GM18858 (cell line): Measurements from ENCODE around the gene YBX2.
"Not testable (repeated sequence)": the region's sequence is repeated elsewhere in the genome, so short reads cannot be mapped to it uniquely, and the experiment has no call there.

Experiments used
- ATAC-seq: cut with Tn5 transposase; IDR thresholded peaks from one replicate; pipeline ENCODE4 v1.9.1; 2021; ENCODE audit not compliant: unreplicated experiment

The YBX2 gene

DNA sequence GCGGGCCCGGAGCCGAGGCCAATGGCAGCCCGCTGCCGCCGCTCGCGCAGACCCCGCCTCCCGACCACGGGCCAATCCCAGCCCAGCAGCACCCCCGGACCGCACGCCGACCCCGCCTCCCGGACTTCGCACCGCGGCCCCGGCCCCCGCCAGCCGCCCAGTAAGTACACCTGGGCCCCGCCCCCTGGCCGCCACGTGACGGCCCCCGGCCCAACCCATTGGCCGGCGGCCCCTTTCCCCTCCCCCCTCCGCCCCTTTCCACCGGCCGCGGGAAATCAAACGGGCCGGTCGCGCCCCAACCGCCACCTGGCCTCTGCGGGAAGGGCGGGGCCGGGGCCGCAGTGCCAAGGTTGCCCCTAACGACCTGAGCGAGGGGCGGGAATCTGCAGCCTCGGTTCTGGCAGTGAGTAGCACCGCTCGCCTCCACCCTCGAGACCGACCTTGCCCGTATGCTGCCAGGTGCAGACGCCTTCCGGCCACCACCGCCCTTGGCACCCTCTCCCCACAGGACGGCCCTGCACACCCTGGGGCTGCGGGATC is at the start of gene YBX2:
Gene YBX2, minus strand, starts transcription at position 26 of the 540 bp plus-strand sequence. CDS start 139 bp downstream, outside the sequence.
- no peak for ATAC-seq

- no peak for ATAC-seq
These were observed 48.8 kb upstream of the YBX2 start for GRCh38 chr17:7343250-7343649.

DNA sequence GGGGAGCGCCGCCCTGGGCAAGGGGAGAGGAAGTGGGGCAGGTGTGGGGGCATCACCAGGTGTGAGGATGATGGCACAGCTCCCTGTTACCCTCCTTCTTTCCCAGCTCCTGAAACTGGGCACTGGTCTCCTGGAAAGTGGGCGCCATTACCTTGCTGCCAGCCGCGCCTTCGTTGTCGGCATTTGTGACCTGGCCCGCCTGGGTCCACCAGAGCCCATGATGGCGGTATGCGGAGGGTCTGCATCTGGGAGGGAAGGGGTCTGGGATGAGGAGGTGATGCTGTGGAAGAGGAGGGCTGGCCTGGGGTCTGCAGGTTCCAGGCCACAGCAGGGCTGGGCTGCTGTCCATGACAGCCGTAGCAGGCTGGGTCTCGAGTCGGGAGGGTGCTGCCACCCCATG is 47.4 kb upstream of the YBX2 start:
- ATAC-seq = no peak

- no peak for ATAC-seq
These were observed 45.7 kb upstream of the YBX2 start for GRCh38 chr17:7340179-7340578.

DNA sequence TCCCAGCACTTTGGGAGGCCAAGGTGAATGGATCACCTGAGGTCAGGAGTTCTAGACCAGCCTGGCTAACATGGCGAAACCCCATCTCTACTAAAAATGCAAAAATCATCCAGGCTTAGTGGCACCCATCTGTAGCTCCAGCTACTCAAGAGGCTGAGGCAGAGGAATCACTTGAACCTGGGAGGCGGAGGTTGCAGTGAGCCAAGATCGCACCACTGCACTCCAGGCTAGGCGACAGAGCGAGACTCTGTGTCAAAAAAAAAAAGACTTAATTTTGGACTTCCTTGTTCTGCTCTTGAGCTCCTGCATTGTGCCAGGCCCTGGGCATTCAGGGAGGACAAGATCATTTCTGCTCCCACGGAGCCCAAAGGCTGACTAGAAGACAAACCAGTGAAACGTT is 43.2 kb upstream of the YBX2 start:
- not testable (repeated sequence) for ATAC-seq

DNA sequence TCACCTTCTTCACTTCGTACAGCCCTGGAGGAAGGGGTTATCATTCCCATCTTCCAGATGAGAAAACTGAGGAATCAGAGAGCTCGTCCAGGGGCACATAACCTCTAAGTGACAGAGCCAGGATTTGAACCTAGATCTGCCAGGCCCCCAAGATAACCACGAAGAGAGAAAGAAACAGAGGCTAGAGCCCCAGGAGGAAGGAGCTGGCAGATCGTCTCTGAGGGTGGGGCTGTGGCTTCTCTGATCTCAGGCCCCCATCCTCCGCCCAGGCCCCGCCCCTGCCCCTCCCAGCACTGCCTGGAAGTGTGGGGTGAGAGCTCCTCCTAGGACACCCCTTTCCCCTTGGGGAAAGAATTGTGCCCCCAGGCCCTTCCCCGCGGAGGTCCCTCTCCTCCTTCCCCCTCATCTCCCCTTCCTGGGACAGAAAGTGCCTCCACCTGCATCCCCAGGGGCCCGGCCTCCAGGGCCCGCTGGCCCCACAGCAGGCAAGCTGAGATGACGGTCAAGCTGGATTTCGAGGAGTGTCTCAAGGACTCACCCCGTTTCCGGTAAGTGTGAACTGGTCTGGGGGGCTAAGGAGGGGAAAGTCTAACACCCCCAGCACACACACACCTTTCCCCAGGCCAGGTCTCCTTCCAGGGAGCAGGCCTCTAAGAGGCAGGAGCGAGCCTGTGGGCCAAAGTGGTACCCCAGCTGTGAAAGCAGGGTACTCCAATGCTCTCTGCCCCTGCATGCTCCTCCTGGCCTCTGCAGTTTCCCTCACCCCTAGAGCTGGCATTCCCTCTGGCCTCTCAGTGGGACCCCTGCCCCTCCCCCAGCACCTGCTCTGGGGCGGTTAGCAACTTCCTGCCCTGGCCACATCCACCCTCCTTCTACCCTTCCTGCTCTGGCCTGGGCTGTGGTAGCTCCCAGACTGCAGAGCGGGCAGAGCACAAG is 42.1 kb upstream of the YBX2 start, which contains the start of gene ACAP1:
Gene ACAP1, plus strand, starts transcription at position 290 of the 936 bp plus-strand sequence. Its CDS starts 206 bp downstream, at position 496.
- no peak for ATAC-seq

DNA sequence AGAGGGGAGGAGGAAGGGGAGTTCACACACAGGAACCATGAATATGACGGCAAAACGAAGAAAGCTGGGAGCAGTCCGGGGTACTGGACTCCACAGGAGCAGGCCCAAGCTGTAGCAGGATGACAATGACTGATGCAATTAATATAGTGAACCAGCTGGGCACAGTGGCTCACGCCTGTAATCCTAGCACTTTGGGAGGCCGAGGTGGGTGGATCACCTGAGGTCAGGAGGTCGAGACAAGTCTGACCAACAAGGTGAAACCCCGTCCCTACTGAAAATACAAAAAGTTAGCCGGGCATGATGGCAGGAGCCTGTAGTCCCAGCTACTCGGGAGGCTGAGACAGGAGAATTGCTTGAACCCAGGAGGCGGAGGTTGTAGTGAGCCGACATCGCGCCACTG is 41.3 kb upstream of the YBX2 start:
- not testable (repeated sequence) for ATAC-seq

- ATAC-seq = no peak
These were observed 40.6 kb upstream of the YBX2 start for GRCh38 chr17:7334938-7335538.

- ATAC-seq = not testable (repeated sequence)
These were observed 38.2 kb upstream of the YBX2 start for GRCh38 chr17:7332600-7333069.

DNA sequence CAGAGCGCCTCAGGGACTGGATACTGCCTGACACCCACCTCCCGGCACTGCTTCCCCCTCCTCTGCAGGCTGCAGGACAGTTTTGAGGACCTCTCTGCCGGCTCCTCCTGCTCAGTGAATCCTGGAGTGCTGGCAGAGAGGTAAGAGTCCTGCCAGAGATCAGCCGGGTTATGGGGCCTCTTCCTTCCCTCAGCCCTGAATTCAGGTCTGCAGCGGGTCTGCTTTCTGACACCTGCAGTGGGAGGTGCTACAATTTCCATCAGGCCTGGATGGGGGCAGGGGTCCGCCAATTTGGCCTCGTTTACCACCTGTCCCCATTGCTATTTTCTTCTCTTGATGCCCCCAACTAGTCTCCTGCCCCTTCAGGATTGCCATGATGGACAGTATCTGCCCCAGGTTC is 37.7 kb upstream of the YBX2 start:
- ATAC-seq = no peak

GRCh38 chr17:7330638-7331015 is 36.2 kb upstream of the YBX2 start:
- ATAC-seq = no peak

DNA sequence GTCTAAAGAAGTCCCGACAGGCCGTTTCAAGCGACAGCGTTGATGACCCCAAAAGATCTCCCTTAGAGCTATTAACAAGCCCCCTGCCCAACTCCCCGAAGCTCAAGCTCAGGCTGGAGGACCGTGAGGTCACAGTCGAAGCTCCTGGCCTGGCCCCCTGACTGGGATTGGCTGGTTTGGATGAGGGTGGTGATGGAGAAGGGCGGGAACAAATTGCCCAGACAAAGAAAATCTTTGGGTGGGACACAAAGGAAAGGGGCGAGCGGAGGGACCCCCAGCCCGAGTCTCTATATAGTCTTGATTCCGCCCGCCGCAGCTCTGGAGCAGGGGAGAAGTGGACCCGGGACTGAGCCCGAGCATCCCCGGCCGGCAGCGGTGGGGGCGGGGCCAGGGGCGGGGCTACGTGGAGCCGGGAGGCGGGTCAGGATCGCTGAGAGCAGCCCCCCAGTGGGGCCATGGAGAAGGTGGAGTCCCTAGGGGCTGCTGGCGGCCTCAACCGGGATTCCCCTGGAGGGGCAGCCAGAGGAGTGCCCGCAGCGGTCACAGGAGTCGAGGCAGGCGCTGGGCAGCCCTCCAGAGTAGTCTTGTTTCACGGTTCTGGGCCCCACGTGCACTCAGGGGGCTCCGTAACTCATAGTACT is 35.7 kb upstream of the YBX2 start:
- ATAC-seq = peak; percentile 16

GRCh38 chr17:7329374-7329996 is 35.0 kb upstream of the YBX2 start:
- peak; percentile 46 for ATAC-seq

- peak; percentile 9 for ATAC-seq
These were observed 34.5 kb upstream of the YBX2 start, which contains the start of gene NEURL4 for GRCh38 chr17:7328840-7329373. NEURL4 (minus strand) TSS chr17:7329335; CDS start chr17:7329312, 23 bp downstream.

DNA sequence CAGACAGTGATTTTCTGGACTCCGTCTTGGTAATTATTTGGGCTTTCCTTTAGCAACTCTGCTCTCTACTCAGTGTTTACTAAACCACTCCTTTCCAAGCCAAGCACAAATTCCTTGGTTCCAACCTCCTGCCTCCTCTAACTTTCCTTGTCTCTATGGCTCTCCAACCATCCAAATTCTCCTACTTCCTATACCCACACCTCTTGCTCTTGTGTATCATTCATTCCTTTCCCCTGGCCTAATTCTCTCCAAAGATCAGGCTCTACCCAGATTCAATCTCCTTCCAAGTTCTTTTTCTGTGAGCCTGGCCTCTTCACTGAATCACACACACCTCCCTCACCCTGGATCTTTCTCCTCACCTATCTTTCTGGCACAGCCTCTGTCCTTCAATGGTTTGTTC is 33.6 kb upstream of the YBX2 start:
- ATAC-seq = no peak

- no peak for ATAC-seq
These were observed 33.1 kb upstream of the YBX2 start for GRCh38 chr17:7327501-7327900.

- ATAC-seq = no peak
These were observed 32.6 kb upstream of the YBX2 start for GRCh38 chr17:7327056-7327455.

DNA sequence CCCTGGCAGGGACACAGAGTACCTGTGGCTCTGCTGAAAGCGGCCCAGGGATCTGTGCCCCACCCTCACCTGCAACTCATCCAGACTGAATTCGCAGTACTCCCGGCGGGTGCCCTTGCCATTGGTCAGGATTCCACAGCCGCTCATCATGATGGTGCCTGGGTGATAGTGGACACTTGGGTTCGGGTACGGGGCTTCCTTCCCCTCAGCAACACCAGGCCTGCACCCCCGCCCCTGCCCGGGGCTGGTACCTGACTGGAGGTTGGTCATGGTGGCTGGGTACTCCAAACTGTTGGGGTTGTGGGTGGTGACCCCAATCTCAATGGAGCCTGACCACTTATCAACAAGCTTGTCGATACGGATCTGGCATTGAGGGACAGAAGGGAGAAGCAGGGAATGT is 31.7 kb upstream of the YBX2 start:
- ATAC-seq = no peak

- ATAC-seq = no peak
These were observed 30.6 kb upstream of the YBX2 start for GRCh38 chr17:7325031-7325528.

DNA sequence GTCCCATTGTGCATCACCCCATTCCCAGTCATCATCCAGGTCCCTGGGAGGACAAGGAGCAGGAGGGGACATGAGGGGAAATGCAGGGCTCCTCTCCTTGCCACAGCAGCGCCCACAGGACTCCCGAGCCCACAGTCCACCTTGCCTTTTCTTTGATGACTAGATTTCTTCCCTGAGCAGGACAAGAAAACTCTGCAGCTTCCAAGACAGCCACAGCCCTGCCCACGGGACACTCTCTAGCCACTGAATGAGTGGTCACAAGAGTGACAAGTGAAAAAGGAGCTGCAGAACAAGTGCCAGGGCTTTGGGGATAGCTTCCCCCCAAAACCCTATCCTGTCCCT is 30.0 kb upstream of the YBX2 start:
- ATAC-seq = no peak
